ENCODE results near the gene SUCO.

DNA sequence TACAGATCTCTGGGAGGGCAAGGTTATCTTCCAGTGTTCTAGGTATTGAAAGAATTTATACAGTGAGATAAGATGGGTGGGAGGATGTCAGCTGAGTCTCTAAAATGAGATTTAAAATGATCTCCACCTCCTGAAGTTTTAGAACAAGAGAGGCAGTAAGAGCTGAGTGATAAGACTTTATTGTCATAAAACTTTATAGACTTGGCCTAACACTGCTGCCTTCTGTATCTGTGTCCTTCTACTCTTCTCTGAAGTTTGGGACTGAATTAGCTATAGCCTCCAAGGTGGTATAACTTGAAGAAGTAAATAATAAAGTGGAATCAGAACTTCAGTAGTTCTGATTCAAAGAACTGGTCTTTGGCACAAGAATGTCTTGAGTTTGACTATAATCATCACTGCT, 48.3 kb downstream of the SUCO start:
- no peak for TF ChIP-seq CTCF (IDR thresholded peaks at IDR 0.05)
- TF ChIP-seq POLR2A (IDR thresholded peaks at IDR 0.05): no peak
